A549 (cell line): ENCODE data around the gene SMYD1. TPM values are rescaled to one million over a fixed set of nuclear protein-coding genes. Genes with fewer than 3 reads are reported as not detected.

Source experiments
- ATAC-seq, 2 experiments: fragments of 200-7000 bp in 1 of 2; fragments of >200 bp in 1 of 2; cut with Nextera tagmentation in 1 of 2; cut with Tn5 transposase in 1 of 2; 3 replicates each; pipeline versions ENCODE4 v1.8.0 to v1.9.1; 2018 to 2020; ENCODE audit warnings: mild to moderate bottlenecking in 1 of 2, moderate library complexity in 1 of 2
- CTCF ChIA-PET: fragments of 300-600 bp; sonication (Branson Sonifier 250); formaldehyde crosslinking; extraction: SDS; loops from one replicate; lab custom pipeline; 2021; ENCODE audit warnings: antibody characterized with exemption, inconsistent platforms; lab: Yijun Ruan, JAX
- POLR2A ChIA-PET: fragments of 350-600 bp; formaldehyde crosslinking; extraction: SDS; loops from one replicate; lab custom pipeline; 2021; ENCODE audit warnings: antibody characterized with exemption, inconsistent platforms; lab: Yijun Ruan, JAX
- DNase-seq, 2 experiments: peaks; one replicate each; pipeline versions ENCODE4 v3.0.0 to v3.0.0-alpha.2; 2011 to 2016; ENCODE audit warnings: low read depth in 1 of 2, low spot score in 1 of 2
- FAIRE-seq: peaks from 2 replicates; lab custom pipeline; 2011; peaks lifted over from hg19 to GRCh38; lab: Jason Lieb, UNC
- H3K27ac ChIP-seq, 2 experiments: fragments of >200 bp; sonication (Bioruptor Twin); formaldehyde crosslinking; 3 replicates each; pipeline ENCODE4 v1.5.1; 2016 to 2017
- H3K4me1 ChIP-seq: fragments of >200 bp; sonication (Bioruptor Twin); formaldehyde crosslinking; 3 replicates; pipeline ENCODE4 v1.6.1; 2016
- H3K4me2 ChIP-seq: fragments of >200 bp; sonication (Bioruptor Twin); formaldehyde crosslinking; 3 replicates; pipeline ENCODE4 v1.6.1; 2016
- H3K4me3 ChIP-seq: fragments of >200 bp; sonication (Bioruptor Twin); formaldehyde crosslinking; 3 replicates; pipeline ENCODE4 v1.5.1; 2016
- H3K9me3 ChIP-seq: fragments of >200 bp; sonication (Bioruptor Twin); formaldehyde crosslinking; 3 replicates; pipeline ENCODE4 v1.6.1; 2016
- BHLHE40 ChIP-seq: IDR thresholded peaks from 2 replicates; pipeline ENCODE4 v1.6.1; 2012; ENCODE audit warnings: low read depth, low read length, inconsistent platforms
- CBX8 ChIP-seq: fragments of 200-600 bp; sonication (generic); IDR thresholded peaks from 2 replicates; pipeline ENCODE4 v1.6.1; 2016
- CEBPB ChIP-seq, 2 experiments: fragments of >200 bp in 1 of 2; sonication (Bioruptor Twin) in 1 of 2; formaldehyde crosslinking in 1 of 2; IDR thresholded peaks; 2 replicates each; pipeline ENCODE4 v1.6.1; 2012 to 2016
- CHD2 ChIP-seq: fragments of 150-350 bp; IDR thresholded peaks from 2 replicates; pipeline ENCODE4 v1.6.1; 2014; ENCODE audit warnings: low read length; ENCODE audit not compliant: partially characterized antibody
- CHD4 ChIP-seq: fragments of 200-600 bp; sonication (generic); IDR thresholded peaks from 2 replicates; pipeline ENCODE4 v1.6.1; 2016; ENCODE audit warnings: antibody characterized with exemption, mild to moderate bottlenecking, borderline replicate concordance
- E2F6 ChIP-seq: IDR thresholded peaks from 2 replicates; pipeline ENCODE4 v1.6.1; 2012; ENCODE audit warnings: low read depth, borderline replicate concordance
- EHF ChIP-seq: fragments of 250-450 bp; sonication (Bioruptor Pico); IDR thresholded peaks from 2 replicates; pipeline ENCODE4 v1.5.0; 2020; ENCODE audit warnings: mild to moderate bottlenecking
- EHMT2 ChIP-seq: fragments of 200-600 bp; sonication (generic); IDR thresholded peaks from 2 replicates; pipeline ENCODE4 v1.6.1; 2016; ENCODE audit warnings: antibody characterized with exemption, low read depth, mild to moderate bottlenecking, moderate library complexity
- ESRRA ChIP-seq: fragments of 150-350 bp; IDR thresholded peaks from 2 replicates; pipeline ENCODE4 v1.6.1; 2014; ENCODE audit warnings: mild to moderate bottlenecking, low read length, borderline replicate concordance
- HOXA7 ChIP-seq: fragments of 250-450 bp; sonication (Bioruptor Pico); IDR thresholded peaks from 2 replicates; pipeline ENCODE4 v1.5.0; 2020; ENCODE audit warnings: mild to moderate bottlenecking, moderate library complexity
- JUN ChIP-seq, 2 experiments: fragments of >200 bp; sonication (Bioruptor Twin); formaldehyde crosslinking; IDR thresholded peaks; 2 replicates in 1 of 2; 3 replicates in 1 of 2; pipeline ENCODE4 v1.6.1; 2016 to 2017
- KDM1A ChIP-seq: fragments of 200-600 bp; sonication (generic); IDR thresholded peaks from 2 replicates; pipeline ENCODE4 v1.6.1; 2016; ENCODE audit warnings: low read depth, mild to moderate bottlenecking
- KDM5A ChIP-seq: fragments of 200-600 bp; sonication (generic); IDR thresholded peaks from 2 replicates; pipeline ENCODE4 v1.6.1; 2016; ENCODE audit warnings: antibody characterized with exemption, mild to moderate bottlenecking
- MAX ChIP-seq: IDR thresholded peaks from 2 replicates; pipeline ENCODE4 v1.6.1; 2012
- NFE2L2 ChIP-seq: fragments of 150-350 bp; conservative IDR thresholded peaks from 2 replicates; pipeline ENCODE4 v1.6.1; 2014; ENCODE audit warnings: low read length
- NPAS2 ChIP-seq: fragments of 250-450 bp; sonication (Bioruptor Pico); IDR thresholded peaks from 2 replicates; pipeline ENCODE4 v1.8.0; 2022; ENCODE audit warnings: mild to moderate bottlenecking, moderate library complexity, borderline replicate concordance
- NR3C1 ChIP-seq: fragments of >200 bp; sonication (Bioruptor Twin); formaldehyde crosslinking; IDR thresholded peaks from 3 replicates; pipeline ENCODE4 v1.6.1; 2017
- PHF8 ChIP-seq: fragments of 200-600 bp; sonication (generic); IDR thresholded peaks from 2 replicates; pipeline ENCODE4 v1.6.1; 2016; ENCODE audit warnings: low read depth, mild to moderate bottlenecking, antibody characterized with exemption, moderate library complexity, borderline replicate concordance
- POLR2A ChIP-seq: IDR thresholded peaks from 2 replicates; pipeline ENCODE4 v1.6.1; 2012; ENCODE audit warnings: mild to moderate bottlenecking, low read length
- RARB ChIP-seq: fragments of 250-450 bp; sonication (Bioruptor Pico); IDR thresholded peaks from 2 replicates; pipeline ENCODE4 v1.8.0; 2021; ENCODE audit warnings: mild to moderate bottlenecking, moderate library complexity
- RCOR1 ChIP-seq: fragments of 150-350 bp; IDR thresholded peaks from 2 replicates; pipeline ENCODE4 v1.6.1; 2014; ENCODE audit warnings: antibody characterized with exemption, low read length, low read depth
- RNF2 ChIP-seq: fragments of 200-600 bp; sonication (generic); IDR thresholded peaks from 2 replicates; pipeline ENCODE4 v1.6.1; 2016; ENCODE audit warnings: low read depth, mild to moderate bottlenecking, antibody characterized with exemption, moderate library complexity, borderline replicate concordance
- SMC3 ChIP-seq: fragments of >200 bp; sonication (Bioruptor Twin); formaldehyde crosslinking; IDR thresholded peaks from 3 replicates; pipeline ENCODE4 v1.6.1; 2018; ENCODE audit warnings: inconsistent platforms
- ZC3H11A ChIP-seq: fragments of 450-650 bp; IDR thresholded peaks from 2 replicates; pipeline ENCODE4 v1.6.1; 2014; ENCODE audit warnings: antibody characterized with exemption, mild to moderate bottlenecking
- WGBS: methylation state at CpG from one replicate; pipeline ENCODE4 v1.1.6; 2017; ENCODE audit errors: missing lambda C conversion rate; 5-methylcytosine and 5-hydroxymethylcytosine counted together
- polyA plus RNA-seq, 4 experiments: library from polyadenylated mRNA; depleted of rRNA in 3 of 4; stranded (reverse); fragments of >200 nt; fragmentation: RNase III in 1 of 4; extraction: RNeasy Plus Mini Kit Qiagen cat#74134 plus additional on column Dnase treatment in 1 of 4; gene quantifications; 2 replicates in 3 of 4; 3 replicates in 1 of 4; pipeline ENCODE4 v1.2.3, GENCODE V29; 2011 to 2017
- TF ChIP-seq, protein P1 (sequence below): fragments of 150-350 bp; IDR thresholded peaks from 2 replicates; pipeline ENCODE4 v1.6.1; 2014; ENCODE audit warnings: low read depth, mild to moderate bottlenecking, low read length
- TF ChIP-seq, protein P2 (sequence below): fragments of 250-450 bp; sonication (Bioruptor Pico); IDR thresholded peaks from 2 replicates; pipeline ENCODE4 v1.5.0; 2020; ENCODE audit warnings: low read depth, mild to moderate bottlenecking, moderate library complexity

SMYD1 gene
- polyA plus RNA-seq, 2 of the 4 experiments (the other 2 are of a cell fraction): not detected

GRCh38 chr2:88019985-88020384 is 47.6 kb upstream of the SMYD1 start:
- Histone ChIP-seq H3K4me1 (peaks cover 12% of the 10 kb centered on the region), H3K4me3 (no peak overlapping the region), H3K9me3 (no peaks in the 10 kb centered on the region), H3K4me2 (no peak overlapping the region), H3K27ac (no peak overlapping the region)
- ChIA-PET CTCF (interaction anchor here (0.7 to 1.7 kb wide), 5 partner anchors 8 to 41 kb away, joined by 3 to 5 read pairs (median 3); no protein-coding TSS in a partner anchor), POLR2A (interaction anchor here (1.3 kb wide), 1 partner anchor 20 kb away, joined by 4 read pairs; no protein-coding TSS in a partner anchor)
- 88% methylated on average over 3 of the region's 3 CpGs for WGBS
- TF ChIP-seq RARB (CRISPR knock-in tag): no peak
- TF ChIP-seq ESRRA: no peak
- TF ChIP-seq ZC3H11A: no peak
- no peak for TF ChIP-seq CBX8
- no peak for TF ChIP-seq JUN (IDR thresholded peaks at IDR 0.05)
- no peak for TF ChIP-seq CHD2
- TF ChIP-seq BHLHE40: no peak
- no peak for TF ChIP-seq NPAS2 (CRISPR knock-in tag)
- no peak for TF ChIP-seq KDM1A
- DNase-seq: no peak
- ATAC-seq: no peak
- no peak for FAIRE-seq

DNA sequence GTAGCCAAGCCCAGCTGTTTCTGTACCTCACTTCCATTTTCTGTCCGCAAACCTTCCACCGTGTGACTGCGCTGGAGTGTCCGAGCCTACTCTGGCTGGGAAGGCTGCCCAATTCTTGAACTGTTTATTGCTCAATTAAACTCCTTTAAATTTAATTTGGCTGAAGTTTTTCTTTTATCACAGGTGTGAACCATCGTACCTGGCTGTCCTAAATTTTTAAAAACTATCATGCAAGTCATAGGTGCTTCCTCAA is 45.0 kb upstream of the SMYD1 start:
- no peak for FAIRE-seq
- H3K4me1 ChIP-seq: no peaks in the 10 kb centered on the region; the same call in 2 of the 3 replicates
- no peak overlapping the region for H3K4me2 ChIP-seq
- POLR2A ChIA-PET: no interaction called here
- TF ChIP-seq CEBPB (IDR thresholded peaks at IDR 0.05): no peak
- TF ChIP-seq, protein P1, sequence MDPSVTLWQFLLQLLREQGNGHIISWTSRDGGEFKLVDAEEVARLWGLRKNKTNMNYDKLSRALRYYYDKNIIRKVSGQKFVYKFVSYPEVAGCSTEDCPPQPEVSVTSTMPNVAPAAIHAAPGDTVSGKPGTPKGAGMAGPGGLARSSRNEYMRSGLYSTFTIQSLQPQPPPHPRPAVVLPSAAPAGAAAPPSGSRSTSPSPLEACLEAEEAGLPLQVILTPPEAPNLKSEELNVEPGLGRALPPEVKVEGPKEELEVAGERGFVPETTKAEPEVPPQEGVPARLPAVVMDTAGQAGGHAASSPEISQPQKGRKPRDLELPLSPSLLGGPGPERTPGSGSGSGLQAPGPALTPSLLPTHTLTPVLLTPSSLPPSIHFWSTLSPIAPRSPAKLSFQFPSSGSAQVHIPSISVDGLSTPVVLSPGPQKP: no peak
- TF ChIP-seq CHD4: no peak
- TF ChIP-seq RARB (CRISPR knock-in tag): no peak
- no peak for TF ChIP-seq EHMT2
- TF ChIP-seq MAX: no peak
- TF ChIP-seq POLR2A: no peak
- no peak for TF ChIP-seq NFE2L2
- no peak for TF ChIP-seq PHF8
- TF ChIP-seq RNF2: no peak
- TF ChIP-seq, protein P2, sequence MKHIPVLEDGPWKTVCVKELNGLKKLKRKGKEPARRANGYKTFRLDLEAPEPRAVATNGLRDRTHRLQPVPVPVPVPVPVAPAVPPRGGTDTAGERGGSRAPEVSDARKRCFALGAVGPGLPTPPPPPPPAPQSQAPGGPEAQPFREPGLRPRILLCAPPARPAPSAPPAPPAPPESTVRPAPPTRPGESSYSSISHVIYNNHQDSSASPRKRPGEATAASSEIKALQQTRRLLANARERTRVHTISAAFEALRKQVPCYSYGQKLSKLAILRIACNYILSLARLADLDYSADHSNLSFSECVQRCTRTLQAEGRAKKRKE (CRISPR knock-in tag): no peak
- no peak for TF ChIP-seq JUN (IDR thresholded peaks at IDR 0.05)
- TF ChIP-seq KDM1A: no peak
- no peak for TF ChIP-seq RCOR1
- no peak for TF ChIP-seq NR3C1
- TF ChIP-seq HOXA7 (CRISPR knock-in tag): no peak
- TF ChIP-seq KDM5A: no peak
- TF ChIP-seq E2F6: no peak
- no peak for TF ChIP-seq EHF (CRISPR knock-in tag)
- TF ChIP-seq SMC3: no peak
- TF ChIP-seq, all 56 proteins: peak for 0
- ATAC-seq: no peak
- 96% methylated on average over 5 of the region's 5 CpGs for WGBS
- no peak overlapping the region for H3K4me3 ChIP-seq
- CTCF ChIA-PET: no interaction called here
- H3K27ac ChIP-seq: no peak overlapping the region
- no peak for DNase-seq
- H3K9me3 ChIP-seq: no peaks in the 10 kb centered on the region
